ENCODE results near the gene TBX1.
A peak's percentile ranks its signal among the peaks of the same experiment; 100 is the strongest.

The TBX1 gene

GRCh38 chr22:19756288-19757128, 4.1 kb upstream of the TBX1 start:
- Histone ChIP-seq H3K4me2 (peak overlapping the region; percentile 47 to 91 (median 64)), H3K27me3 (peaks cover 99 to 100% (median 100%) of the 10 kb centered on the region in 11 experiments), H3K4me3 (peak overlapping the region in 8 of 10 experiments; percentile 18 to 51 (median 34); a peak in 11 of 20 replicates)

GRCh38 chr22:19757140-19757984, 3.2 kb upstream of the TBX1 start:
- Histone ChIP-seq H3K36me3 (no peaks in the 10 kb centered on the region), H3K4me1 (peaks cover 7 to 31% (median 22%) of the 10 kb centered on the region in 10 experiments; a peak in 18 of 20 replicates), H3K4me2 (peak overlapping the region; percentile 47 to 91 (median 64); a peak in 21 of 22 replicates), H4K20me1 (peaks cover 0 to 90% (median 69%) of the 10 kb centered on the region in 11 experiments; a peak in 17 of 22 replicates), H3K27ac (no peak overlapping the region), H3K9me3 (replicated peaks in 1 of 11) (no peaks in the 10 kb centered on the region), H3K27me3 (peaks cover 99 to 100% (median 100%) of the 10 kb centered on the region in 11 experiments), H3K9ac (no peak overlapping the region), H3K4me3 (peak overlapping the region in 8 of 10 experiments; percentile 18 to 51 (median 34); a peak in 10 of 20 replicates)
- no peak for TF ChIP-seq Cebpa-rat (IDR thresholded peaks at IDR 0.05)

More at GRCh38 chr22:19756288-19757128, 4.1 kb upstream of the TBX1 start:
- H3K9me3 ChIP-seq (replicated peaks in 1 of 11), result no peaks in the 10 kb centered on the region
- no peak overlapping the region for H3K27ac ChIP-seq
- H3K36me3 ChIP-seq, result no peaks in the 10 kb centered on the region
- peaks cover 0 to 90% (median 64%) of the 10 kb centered on the region in 11 experiments; a peak in 17 of 22 replicates for H4K20me1 ChIP-seq
- no peak for TF ChIP-seq Cebpa-rat (IDR thresholded peaks at IDR 0.05)
- peaks cover 7 to 31% (median 22%) of the 10 kb centered on the region in 10 experiments; a peak in 18 of 20 replicates for H3K4me1 ChIP-seq
- no peak overlapping the region for H3K9ac ChIP-seq

- Histone ChIP-seq H3K9me3 (replicated peaks in 1 of 11) (no peaks in the 10 kb centered on the region), H3K4me2 (no peak overlapping the region; a peak in 1 of 22 replicates), H3K9ac (no peak overlapping the region), H3K27ac (no peak overlapping the region), H3K27me3 (peaks cover 99 to 100% (median 100%) of the 10 kb centered on the region in 11 experiments), H4K20me1 (peaks cover 0 to 93% (median 77%) of the 10 kb centered on the region in 11 experiments; a peak in 17 of 22 replicates), H3K4me1 (peaks cover 7 to 31% (median 22%) of the 10 kb centered on the region in 10 experiments; a peak in 18 of 20 replicates), H3K36me3 (no peaks in the 10 kb centered on the region), H3K4me3 (no peak overlapping the region)
- no peak for TF ChIP-seq Cebpa-rat (IDR thresholded peaks at IDR 0.05)
Measured at GRCh38 chr22:19757985-19758895, 2.3 kb upstream of the TBX1 start.

- peaks cover 0 to 94% (median 74%) of the 10 kb centered on the region in 11 experiments; a peak in 17 of 22 replicates for H4K20me1 ChIP-seq
- H3K4me3 ChIP-seq, result no peak overlapping the region
- peaks cover 99 to 100% (median 100%) of the 10 kb centered on the region in 11 experiments for H3K27me3 ChIP-seq
- no peak overlapping the region for H3K9ac ChIP-seq
- H3K36me3 ChIP-seq, result no peaks in the 10 kb centered on the region
- H3K27ac ChIP-seq, result no peak overlapping the region
- peaks cover 7 to 31% (median 22%) of the 10 kb centered on the region in 10 experiments; a peak in 18 of 20 replicates for H3K4me1 ChIP-seq
- H3K9me3 ChIP-seq (replicated peaks in 1 of 11), result no peaks in the 10 kb centered on the region
- H3K4me2 ChIP-seq, result no peak overlapping the region
- no peak for TF ChIP-seq Cebpa-rat (IDR thresholded peaks at IDR 0.05)
Measured at GRCh38 chr22:19758896-19759426, 1.6 kb upstream of the TBX1 start.

GRCh38 chr22:19759427-19760057, 1.0 kb upstream of the TBX1 start:
- Histone ChIP-seq H3K4me2 (peak overlapping the region in 1 of 11 experiments; percentile 69; a peak in 2 of 22 replicates), H3K4me1 (peaks cover 7 to 31% (median 22%) of the 10 kb centered on the region in 10 experiments; a peak in 18 of 20 replicates), H3K9ac (no peak overlapping the region), H3K27ac (no peak overlapping the region), H3K4me3 (no peak overlapping the region), H3K36me3 (no peaks in the 10 kb centered on the region), H3K9me3 (replicated peaks in 1 of 11) (no peaks in the 10 kb centered on the region), H3K27me3 (peaks cover 99 to 100% (median 100%) of the 10 kb centered on the region in 11 experiments), H4K20me1 (peaks cover 0 to 94% (median 74%) of the 10 kb centered on the region in 11 experiments; a peak in 17 of 22 replicates)
- TF ChIP-seq Cebpa-rat (IDR thresholded peaks at IDR 0.05), result no peak

- no peak overlapping the region for H3K27ac ChIP-seq
- no peaks in the 10 kb centered on the region for H3K36me3 ChIP-seq
- H3K9ac ChIP-seq, result no peak overlapping the region
- H3K4me2 ChIP-seq, result peak overlapping the region in 10 of 11 experiments; percentile 28 to 85 (median 45); a peak in 14 of 22 replicates
- peak overlapping the region in 6 of 10 experiments; percentile 9 to 53 (median 31); a peak in 6 of 20 replicates for H3K4me3 ChIP-seq
- no peak for TF ChIP-seq Cebpa-rat (IDR thresholded peaks at IDR 0.05)
- H3K27me3 ChIP-seq, result peaks cover 99 to 100% (median 100%) of the 10 kb centered on the region in 11 experiments
- H3K4me1 ChIP-seq, result peaks cover 21 to 41% (median 30%) of the 10 kb centered on the region in 10 experiments; a peak in 19 of 20 replicates
- H4K20me1 ChIP-seq, result peaks cover 0 to 95% (median 77%) of the 10 kb centered on the region in 11 experiments; a peak in 17 of 22 replicates
- H3K9me3 ChIP-seq (replicated peaks in 1 of 11), result no peaks in the 10 kb centered on the region
Measured at GRCh38 chr22:19760951-19761724, 560 bp downstream of the TBX1 start.

Measured in BLaER1 treated with 17β-estradiol and CSF1 and Interleukin-3, amounts not matched to agents 10 nM and 100 nM (cell line).